Nephron progenitor cell (in vitro differentiated cells): Measurements from ENCODE around the gene KLHL10.
A peak's percentile ranks its signal among the peaks of the same experiment; 100 is the strongest.
"Not testable (repeated sequence)": the region's sequence is repeated elsewhere in the genome, so short reads cannot be mapped to it uniquely, and the experiment has no call there.

Experiments
- DNase-seq: peaks from one replicate; pipeline ENCODE4 v3.0.0; 2021
- H3K27ac Mint-ChIP-seq: 2 replicates; pipeline ENCODE4 v1.8.0; 2021; ENCODE audit warnings: mild to moderate bottlenecking, moderate library complexity, mixed read lengths
- H3K27me3 Mint-ChIP-seq: 2 replicates; pipeline ENCODE4 v1.8.0; 2021; ENCODE audit warnings: mild to moderate bottlenecking, low read depth, mixed read lengths; ENCODE audit not compliant: poor library complexity
- H3K36me3 Mint-ChIP-seq: 2 replicates; pipeline ENCODE4 v1.8.0; 2021; ENCODE audit warnings: low read depth, mixed read lengths
- H3K4me1 Mint-ChIP-seq: 2 replicates; pipeline ENCODE4 v1.8.0; 2021; ENCODE audit warnings: mixed read lengths
- H3K4me3 Mint-ChIP-seq: 2 replicates; pipeline ENCODE4 v1.8.0; 2021; ENCODE audit warnings: mild to moderate bottlenecking, moderate library complexity, mixed read lengths
- H3K9me3 Mint-ChIP-seq: 2 replicates; pipeline ENCODE4 v1.8.0; 2021; ENCODE audit warnings: mild to moderate bottlenecking, moderate library complexity, mixed read lengths
- TF ChIP-seq, protein P1 (sequence below): fragments of 200-600 bp; sonication (generic); IDR thresholded peaks from 2 replicates; pipeline ENCODE4 v1.5.0; 2021; ENCODE audit warnings: antibody characterized with exemption

Gene KLHL10

GRCh38 chr17:41870627-41871026 is 33.0 kb downstream of the KLHL10 start:
- Mint-ChIP-seq H3K27me3 (no peaks in the 10 kb centered on the region), H3K4me1 (peaks cover under 1% of the 10 kb centered on the region), H3K36me3 (peaks cover 84% of the 10 kb centered on the region), H3K4me3 (no peak overlapping the region), H3K27ac (peak overlapping the region; percentile 68), H3K9me3 (peaks cover 6% of the 10 kb centered on the region)
- no peak for DNase-seq
- TF ChIP-seq, protein P1, sequence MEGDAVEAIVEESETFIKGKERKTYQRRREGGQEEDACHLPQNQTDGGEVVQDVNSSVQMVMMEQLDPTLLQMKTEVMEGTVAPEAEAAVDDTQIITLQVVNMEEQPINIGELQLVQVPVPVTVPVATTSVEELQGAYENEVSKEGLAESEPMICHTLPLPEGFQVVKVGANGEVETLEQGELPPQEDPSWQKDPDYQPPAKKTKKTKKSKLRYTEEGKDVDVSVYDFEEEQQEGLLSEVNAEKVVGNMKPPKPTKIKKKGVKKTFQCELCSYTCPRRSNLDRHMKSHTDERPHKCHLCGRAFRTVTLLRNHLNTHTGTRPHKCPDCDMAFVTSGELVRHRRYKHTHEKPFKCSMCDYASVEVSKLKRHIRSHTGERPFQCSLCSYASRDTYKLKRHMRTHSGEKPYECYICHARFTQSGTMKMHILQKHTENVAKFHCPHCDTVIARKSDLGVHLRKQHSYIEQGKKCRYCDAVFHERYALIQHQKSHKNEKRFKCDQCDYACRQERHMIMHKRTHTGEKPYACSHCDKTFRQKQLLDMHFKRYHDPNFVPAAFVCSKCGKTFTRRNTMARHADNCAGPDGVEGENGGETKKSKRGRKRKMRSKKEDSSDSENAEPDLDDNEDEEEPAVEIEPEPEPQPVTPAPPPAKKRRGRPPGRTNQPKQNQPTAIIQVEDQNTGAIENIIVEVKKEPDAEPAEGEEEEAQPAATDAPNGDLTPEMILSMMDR = no peak

DNA sequence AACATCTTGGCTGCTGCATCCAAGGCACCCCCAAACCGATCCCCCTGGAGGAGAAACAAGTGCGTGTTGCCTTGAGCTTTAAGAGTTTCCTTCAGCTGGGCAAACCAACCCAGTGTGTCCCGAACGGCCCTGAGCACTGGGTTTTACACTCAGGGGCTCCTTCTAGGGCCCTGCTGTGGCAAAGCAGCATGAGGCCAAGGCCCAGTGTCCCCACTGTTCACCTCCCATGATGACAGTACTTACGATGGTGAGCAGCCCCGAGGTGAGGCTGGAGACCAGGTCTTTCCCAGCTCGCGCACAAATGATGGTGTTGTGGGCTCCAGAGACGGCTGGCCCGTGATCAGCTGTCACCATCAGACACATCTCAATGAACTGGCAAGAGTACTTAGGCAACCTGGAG is 34.2 kb downstream of the KLHL10 start:
- H3K36me3 Mint-ChIP-seq = peaks cover 90% of the 10 kb centered on the region
- no peak overlapping the region for H3K4me3 Mint-ChIP-seq
- TF ChIP-seq, protein P1 = no peak
- H3K27ac Mint-ChIP-seq = peak overlapping the region; percentile 48
- peaks cover 12% of the 10 kb centered on the region for H3K9me3 Mint-ChIP-seq
- DNase-seq = no peak
- H3K4me1 Mint-ChIP-seq = no peaks in the 10 kb centered on the region
- no peaks in the 10 kb centered on the region for H3K27me3 Mint-ChIP-seq

DNA sequence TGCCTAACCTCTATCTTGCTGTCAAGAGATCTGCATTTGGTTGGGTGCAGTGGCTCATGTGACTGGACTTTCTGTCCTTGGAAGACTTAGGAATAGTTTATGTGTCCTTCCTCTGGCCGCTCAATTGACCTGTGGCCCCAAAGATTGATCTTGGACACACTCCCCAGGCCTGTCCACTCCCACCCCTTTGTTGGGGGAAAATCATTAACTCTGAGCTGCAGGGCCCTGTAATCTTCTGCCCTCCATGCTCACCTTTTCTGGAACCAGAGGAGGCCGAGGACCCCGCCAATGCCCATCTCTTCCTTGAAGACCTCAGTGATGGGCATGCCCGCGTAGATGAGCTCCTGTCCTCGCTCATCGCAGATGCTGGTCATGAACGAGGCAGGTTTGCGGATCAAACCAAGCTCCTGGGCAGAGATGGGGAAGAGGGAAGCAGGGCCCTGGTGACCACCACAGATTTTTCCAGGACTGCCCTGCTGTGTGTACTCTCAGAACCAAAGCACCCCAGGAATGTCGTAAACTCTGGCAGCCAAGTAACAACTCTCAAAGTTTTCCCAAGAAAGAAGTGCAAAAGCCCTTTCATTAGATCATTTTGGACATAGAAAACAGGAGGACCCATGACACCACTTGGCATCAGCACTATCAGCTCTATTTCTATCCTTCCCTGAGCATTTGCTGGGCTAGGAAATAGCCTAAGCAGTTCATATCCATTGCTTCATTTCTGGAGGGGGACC is 36.1 kb downstream of the KLHL10 start:
- DNase-seq = no peak
- peaks cover 3% of the 10 kb centered on the region for H3K27me3 Mint-ChIP-seq
- H3K9me3 Mint-ChIP-seq = peaks cover 28% of the 10 kb centered on the region
- H3K4me3 Mint-ChIP-seq = no peak overlapping the region
- H3K36me3 Mint-ChIP-seq = peaks cover 92% of the 10 kb centered on the region
- TF ChIP-seq, protein P1 = no peak
- no peaks in the 10 kb centered on the region for H3K4me1 Mint-ChIP-seq
- no peak overlapping the region for H3K27ac Mint-ChIP-seq

GRCh38 chr17:41874293-41874670 is 36.7 kb downstream of the KLHL10 start:
- not testable (repeated sequence) for H3K27me3 Mint-ChIP-seq, H3K27ac Mint-ChIP-seq, H3K4me3 Mint-ChIP-seq, H3K4me1 Mint-ChIP-seq, DNase-seq
- H3K9me3 Mint-ChIP-seq = peaks cover 28% of the 10 kb centered on the region
- H3K36me3 Mint-ChIP-seq = peaks cover 88% of the 10 kb centered on the region

DNA sequence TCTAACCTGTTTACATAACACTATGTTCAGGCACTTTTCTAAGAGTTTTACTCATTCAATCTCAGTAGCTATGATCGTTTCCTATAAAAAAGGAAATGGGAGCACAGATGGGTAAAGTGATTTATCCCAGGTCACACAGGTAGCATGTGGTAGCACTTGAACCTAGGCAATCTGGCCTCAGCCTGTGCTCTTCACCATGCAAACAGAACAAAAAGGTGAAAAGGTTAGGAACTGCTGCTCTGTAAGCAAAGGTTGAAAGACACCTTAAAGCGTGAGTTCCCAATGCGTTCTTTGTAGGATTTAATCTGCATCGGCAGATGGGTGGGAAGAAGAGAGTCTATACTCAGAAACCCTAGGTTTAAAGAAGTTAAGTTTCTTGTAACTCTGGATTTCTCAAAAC is 42.5 kb downstream of the KLHL10 start:
- Mint-ChIP-seq H3K36me3 (peaks cover 77% of the 10 kb centered on the region), H3K4me1 (peaks cover 7% of the 10 kb centered on the region), H3K4me3 (no peak overlapping the region), H3K27me3 (peaks cover 3% of the 10 kb centered on the region), H3K9me3 (peaks cover 22% of the 10 kb centered on the region), H3K27ac (peak overlapping the region; percentile 22)
- DNase-seq = no peak
- TF ChIP-seq, protein P1 = no peak

GRCh38 chr17:41882756-41883155 is 45.1 kb downstream of the KLHL10 start:
- TF ChIP-seq, protein P1 = no peak
- no peak for DNase-seq
- Mint-ChIP-seq H3K4me3 (no peak overlapping the region), H3K27me3 (no peaks in the 10 kb centered on the region), H3K4me1 (peaks cover 7% of the 10 kb centered on the region), H3K27ac (peak overlapping the region; percentile 40), H3K9me3 (peaks cover 8% of the 10 kb centered on the region), H3K36me3 (peaks cover 72% of the 10 kb centered on the region)
